Activated T-cell treated with anti-CD3 and anti-CD28 coated beads for 1 hour (primary cell): ENCODE measurements around the gene PAPOLB.

Experiments
- DNase-seq: peaks from one replicate; pipeline ENCODE4 v3.0.0-alpha.2; 2020; ENCODE audit warnings: low read depth

PAPOLB gene

GRCh38 chr7:4823441-4824119 is 38.2 kb downstream of the PAPOLB start:
- no peak for DNase-seq

DNA sequence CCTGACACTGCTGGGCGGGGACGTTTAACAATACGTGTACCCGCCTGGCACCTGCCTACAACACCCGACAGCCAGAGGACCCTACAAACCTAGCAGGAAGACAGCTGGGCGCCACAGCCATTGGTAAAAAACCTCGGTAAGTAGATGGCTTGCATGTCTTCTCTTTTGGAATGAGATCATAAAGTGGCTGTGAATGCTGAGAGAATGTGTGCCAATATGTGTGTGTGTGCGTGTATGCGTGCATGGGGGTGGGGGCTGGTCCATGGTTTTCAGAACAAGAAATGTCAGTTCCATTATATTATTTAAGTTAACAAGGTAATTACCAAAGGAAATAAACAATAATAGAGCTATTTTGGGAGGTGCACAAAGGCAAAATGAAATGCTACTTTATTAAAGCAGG is 39.2 kb downstream of the PAPOLB start:
- no peak for DNase-seq

GRCh38 chr7:4820967-4821471 is 40.8 kb downstream of the PAPOLB start:
- DNase-seq = no peak

- no peak for DNase-seq
Observed at GRCh38 chr7:4820405-4820966, 41.3 kb downstream of the PAPOLB start.

GRCh38 chr7:4819560-4820404 is 42.0 kb downstream of the PAPOLB start:
- DNase-seq = no peak

- DNase-seq = no peak
Observed at GRCh38 chr7:4818000-4818794, 43.6 kb downstream of the PAPOLB start.

GRCh38 chr7:4817178-4817901 is 44.5 kb downstream of the PAPOLB start:
- no peak for DNase-seq

GRCh38 chr7:4816419-4817080 is 45.3 kb downstream of the PAPOLB start:
- no peak for DNase-seq

- no peak for DNase-seq
Observed at GRCh38 chr7:4815609-4816418, 46.0 kb downstream of the PAPOLB start.

- DNase-seq = no peak
Observed at GRCh38 chr7:4815121-4815520, 46.7 kb downstream of the PAPOLB start.

DNA sequence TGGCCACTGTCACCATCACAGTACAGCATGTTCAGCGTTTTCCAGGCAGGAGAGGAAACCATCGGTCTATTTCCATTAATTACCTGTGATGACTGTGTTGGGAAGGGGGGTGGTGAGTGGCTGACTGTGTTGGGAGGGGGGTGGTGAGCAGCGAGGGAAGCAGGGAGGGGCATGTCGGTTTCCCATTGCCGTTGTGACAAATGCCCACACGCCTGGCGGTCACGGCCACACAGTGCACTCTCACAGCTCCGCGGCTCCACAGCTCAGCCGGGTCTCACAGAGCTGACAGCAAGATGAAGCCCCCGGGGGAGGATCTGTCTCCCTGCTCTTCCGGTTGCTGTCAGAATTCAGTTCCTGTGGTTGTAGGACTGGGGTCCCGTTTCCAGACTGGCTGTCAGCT is 47.4 kb downstream of the PAPOLB start:
- DNase-seq = no peak

DNA sequence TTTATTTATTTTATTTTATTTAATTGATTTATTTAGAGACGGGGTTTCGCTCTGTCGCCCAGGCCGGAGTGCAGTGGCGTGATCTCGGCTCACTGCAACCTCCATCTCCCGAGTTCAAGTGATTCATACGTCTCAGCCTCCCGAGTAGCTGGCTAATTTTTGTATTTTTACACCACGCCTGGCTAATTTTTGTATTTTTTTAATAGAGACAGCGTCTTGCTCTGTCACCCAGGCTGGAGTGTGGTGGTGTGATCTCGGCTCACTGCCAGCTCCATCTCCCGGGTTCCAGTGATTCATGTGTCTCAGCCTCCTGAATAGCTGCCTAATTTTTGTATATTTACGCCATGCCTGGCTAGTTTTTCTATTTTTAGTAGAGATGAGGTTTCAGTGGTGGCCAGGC is 52.2 kb downstream of the PAPOLB start:
- no peak for DNase-seq

DNA sequence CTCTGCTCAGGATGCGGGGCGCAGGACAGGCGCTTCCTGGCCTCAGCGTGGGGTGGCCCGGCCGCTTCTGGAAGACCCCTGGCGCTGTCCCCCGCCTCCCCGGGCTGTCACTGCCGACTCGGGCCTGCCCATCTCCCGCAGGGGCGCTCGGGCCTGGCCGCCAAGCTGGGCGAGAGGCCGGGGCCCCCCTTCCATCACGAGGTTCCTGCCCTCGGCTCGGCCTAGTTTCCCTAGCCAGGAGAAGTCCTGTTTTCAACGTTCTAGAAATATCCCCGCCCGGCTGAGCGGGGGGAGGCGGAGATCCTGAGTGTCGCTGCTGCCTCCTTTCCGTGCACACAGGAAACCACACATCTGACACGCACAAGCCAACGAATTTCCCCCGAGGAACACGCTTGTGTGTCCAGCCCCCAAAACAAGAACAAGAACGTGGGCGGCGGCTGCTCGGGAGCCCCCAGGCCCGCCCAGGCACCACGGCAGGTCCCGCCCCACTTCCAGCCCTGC is 52.7 kb downstream of the PAPOLB start:
- DNase-seq = peak; percentile 14

GRCh38 chr7:4808565-4808964 is 53.3 kb downstream of the PAPOLB start:
- no peak for DNase-seq

GRCh38 chr7:4808026-4808425 is 53.8 kb downstream of the PAPOLB start:
- no peak for DNase-seq
